ENCODE measurements around the gene FHOD3.

Gene FHOD3

GRCh38 chr18:36769611-36770314 lies 472.2 kb downstream of the FHOD3 start:
- DNase-seq = peak; percentile 15

- no peak for DNase-seq
These were observed 472.9 kb downstream of the FHOD3 start for GRCh38 chr18:36770315-36770946.

- DNase-seq = no peak
These were observed 473.7 kb downstream of the FHOD3 start for GRCh38 chr18:36771245-36771644.

- DNase-seq = no peak
These were observed 474.8 kb downstream of the FHOD3 start for GRCh38 chr18:36772241-36772723.

GRCh38 chr18:36775396-36775795 lies 477.9 kb downstream of the FHOD3 start:
- no peak for DNase-seq

GRCh38 chr18:36776650-36777049 lies 479.1 kb downstream of the FHOD3 start:
- no peak for DNase-seq

- no peak for DNase-seq
These were observed 480.1 kb downstream of the FHOD3 start for GRCh38 chr18:36777566-36777965.

- no peak for DNase-seq
These were observed 483.2 kb downstream of the FHOD3 start for GRCh38 chr18:36780748-36781147.

- DNase-seq = no peak
These were observed 485.2 kb downstream of the FHOD3 start for GRCh38 chr18:36782710-36783109.

- DNase-seq = no peak
These were observed 486.3 kb downstream of the FHOD3 start for GRCh38 chr18:36783792-36784191.

- no peak for DNase-seq
These were observed 489.2 kb downstream of the FHOD3 start for GRCh38 chr18:36786686-36787085.

GRCh38 chr18:36792634-36793283 lies 495.2 kb downstream of the FHOD3 start:
- DNase-seq = no peak

- no peak for DNase-seq
These were observed 501.4 kb downstream of the FHOD3 start for GRCh38 chr18:36798738-36799473.

GRCh38 chr18:36805105-36805504 lies 507.6 kb downstream of the FHOD3 start:
- DNase-seq = no peak

- no peak for DNase-seq
These were observed 511.2 kb downstream of the FHOD3 start for GRCh38 chr18:36808681-36809080.

GRCh38 chr18:36809590-36810381 lies 512.3 kb downstream of the FHOD3 start:
- DNase-seq = peak; percentile 83

- no peak for DNase-seq
These were observed 513.9 kb downstream of the FHOD3 start for GRCh38 chr18:36811430-36811829.

GRCh38 chr18:36811955-36812354 lies 514.4 kb downstream of the FHOD3 start:
- no peak for DNase-seq

- no peak for DNase-seq
These were observed 515.2 kb downstream of the FHOD3 start for GRCh38 chr18:36812678-36813077.

- DNase-seq = no peak
These were observed 515.7 kb downstream of the FHOD3 start for GRCh38 chr18:36813101-36813775.

- DNase-seq = no peak
These were observed 516.3 kb downstream of the FHOD3 start for GRCh38 chr18:36813824-36814223.

GRCh38 chr18:36814994-36815393 lies 517.5 kb downstream of the FHOD3 start:
- peak; percentile 9 for DNase-seq
